HCT116 (cell line): ENCODE results near the gene REEP6. TPM values are rescaled to one million over a fixed set of nuclear protein-coding genes. Genes with fewer than 3 reads are reported as not detected.

Source experiments
- ATAC-seq: fragments of 200-7000 bp; cut with Tn5 transposase; 2 replicates; pipeline ENCODE4 v1.9.1; 2020; ENCODE audit warnings: mild to moderate bottlenecking, moderate library complexity
- BruUV-seq: library from RNA; stranded (reverse); fragments of 400-500 nt; replicated peaks from 2 replicates; lab custom pipeline; 2021; lab: Mats Ljungman, UMichigan
- CTCF ChIA-PET: fragments of 300-600 bp; sonication (Branson Sonifier 250); formaldehyde crosslinking; loops from one replicate; lab custom pipeline; 2021; ENCODE audit warnings: antibody characterized with exemption; lab: Charles Lee
- POLR2A ChIA-PET: fragments of 300-600, 350-600 bp; sonication (Branson Sonifier 250); formaldehyde crosslinking; loops from one replicate; lab custom pipeline; 2021; ENCODE audit warnings: antibody characterized with exemption; lab: Charles Lee
- RAD21 ChIA-PET, 2 experiments: fragments of 300-600 bp; sonication (Branson Sonifier 250); formaldehyde crosslinking; loops; one replicate each; lab custom pipeline; 2023; ENCODE audit warnings: low total read pairs in 2 of 2; ENCODE audit not compliant: uncharacterized antibody in 2 of 2, unreplicated experiment in 2 of 2, low non-redundant PET in 1 of 2; lab: Charles Lee
- DNase-seq: peaks from one replicate; pipeline ENCODE4 v3.0.0-alpha.2; 2010; ENCODE audit warnings: low read depth, low spot score
- H2AFZ ChIP-seq: fragments of 200-600 bp; shearing (Covaris generic), sonication (generic); 2 replicates; pipeline ENCODE4 v1.6.1; 2017; ENCODE audit warnings: low read depth, mixed run types, mixed read lengths, antibody characterized with exemption, low read length; ENCODE audit not compliant: poor library complexity, severe bottlenecking
- H3K27ac ChIP-seq: 2 replicates; pipeline ENCODE4 v1.5.1; 2012; ENCODE audit warnings: low read depth, low read length
- H3K27me3 ChIP-seq: fragments of 200-600 bp; sonication (generic); 2 replicates; pipeline ENCODE4 v1.6.1; 2016; ENCODE audit warnings: mixed run types, low read length, mixed read lengths; ENCODE audit not compliant: insufficient read depth
- H3K36me3 ChIP-seq, 2 experiments: fragments of 200-500 bp in 1 of 2; fragments of 200-600 bp in 1 of 2; sonication (Bioruptor generic) in 1 of 2; sonication (generic) in 1 of 2; 2 replicates each; pipeline versions ENCODE4 v1.5.1 to v1.6.1; 2014 to 2016; ENCODE audit warnings: low read length in 2 of 2, inconsistent platforms in 1 of 2, mixed read lengths in 1 of 2, mixed run types in 1 of 2; ENCODE audit not compliant: insufficient read depth in 2 of 2, control insufficient read depth in 1 of 2
- H3K4me1 ChIP-seq, 2 experiments: fragments of 200-600 bp in 1 of 2; sonication (generic) in 1 of 2; 2 replicates each; pipeline versions ENCODE4 v1.5.1 to v1.6.1; 2012 to 2017; ENCODE audit warnings: low read length in 2 of 2, inconsistent platforms in 1 of 2, mild to moderate bottlenecking in 1 of 2, mixed read lengths in 1 of 2, mixed run types in 1 of 2, moderate library complexity in 1 of 2; ENCODE audit not compliant: insufficient read depth in 2 of 2, control insufficient read depth in 1 of 2
- H3K4me2 ChIP-seq: fragments of 200-600 bp; sonication (generic); 2 replicates; pipeline ENCODE4 v1.6.1; 2017; ENCODE audit warnings: mixed run types, low read length, mixed read lengths
- H3K4me3 ChIP-seq, 2 experiments: fragments of 200-600 bp in 1 of 2; sonication (generic) in 1 of 2; replicated peaks in 1 of 2; 2 replicates each; pipeline ENCODE4 v1.5.1; 2011 to 2016; ENCODE audit warnings: low read length in 2 of 2, control low read depth in 1 of 2, low read depth in 1 of 2, mild to moderate bottlenecking in 1 of 2, mixed read lengths in 1 of 2, mixed run types in 1 of 2
- H3K79me2 ChIP-seq: fragments of 200-600 bp; sonication (generic); 2 replicates; pipeline ENCODE4 v1.6.1; 2017; ENCODE audit warnings: mild to moderate bottlenecking, mixed run types, low read length, moderate library complexity, mixed read lengths; ENCODE audit not compliant: insufficient read depth
- H3K9ac ChIP-seq: fragments of 200-600 bp; sonication (generic); 2 replicates; pipeline ENCODE4 v1.6.1; 2016; ENCODE audit warnings: low read length, mixed read lengths
- H3K9me2 ChIP-seq: fragments of 200-600 bp; sonication (generic), shearing (Covaris generic); 2 replicates; pipeline ENCODE4 v1.6.1; 2017; ENCODE audit warnings: mixed run types, mild to moderate bottlenecking, moderate library complexity; ENCODE audit not compliant: insufficient read depth
- H3K9me3 ChIP-seq, 2 experiments: fragments of 200-500 bp in 1 of 2; fragments of 200-600 bp in 1 of 2; sonication (Bioruptor generic) in 1 of 2; sonication (generic) in 1 of 2; 2 replicates each; pipeline ENCODE4 v1.6.1; 2014 to 2017; ENCODE audit warnings: low read length in 2 of 2, mixed read lengths in 2 of 2, inconsistent platforms in 1 of 2, low read depth in 1 of 2, mild to moderate bottlenecking in 1 of 2, mixed run types in 1 of 2, moderate library complexity in 1 of 2; ENCODE audit not compliant: control insufficient read depth in 1 of 2, insufficient read depth in 1 of 2
- H4K20me1 ChIP-seq: fragments of 200-600 bp; sonication (generic), shearing (Covaris generic); 2 replicates; pipeline ENCODE4 v1.6.1; 2017; ENCODE audit warnings: mixed run types, mild to moderate bottlenecking, moderate library complexity; ENCODE audit not compliant: insufficient read depth
- CBX3 ChIP-seq: IDR thresholded peaks from 2 replicates; pipeline ENCODE4 v1.6.1; 2012; ENCODE audit warnings: low read depth
- FOSL1 ChIP-seq: IDR thresholded peaks from 2 replicates; pipeline ENCODE4 v1.6.1; 2012; ENCODE audit warnings: low read depth
- JUND ChIP-seq: IDR thresholded peaks from 2 replicates; pipeline ENCODE4 v1.6.1; 2012
- POLR2A ChIP-seq: IDR thresholded peaks from 2 replicates; pipeline ENCODE4 v1.7.0; 2011; ENCODE audit warnings: borderline replicate concordance; ENCODE audit not compliant: insufficient read depth, insufficient read length; ENCODE audit errors: extremely low read depth
- POLR2AphosphoS5 ChIP-seq: IDR thresholded peaks from 2 replicates; pipeline ENCODE4 v1.6.1; 2011; ENCODE audit warnings: mild to moderate bottlenecking, low read depth, low read length, moderate library complexity
- RAD21 ChIP-seq: IDR thresholded peaks from 2 replicates; pipeline ENCODE4 v1.6.1; 2012; ENCODE audit warnings: low read depth, mild to moderate bottlenecking
- SP1 ChIP-seq: IDR thresholded peaks from 2 replicates; pipeline ENCODE4 v1.6.1; 2012; ENCODE audit warnings: low read depth
- SRF ChIP-seq: IDR thresholded peaks from 2 replicates; pipeline ENCODE4 v1.6.1; 2012; ENCODE audit warnings: low read depth
- TCF7L2 ChIP-seq: IDR thresholded peaks from 2 replicates; pipeline ENCODE4 v1.7.0; 2011; ENCODE audit warnings: borderline replicate concordance, inconsistent platforms; ENCODE audit not compliant: insufficient read depth, insufficient read length; ENCODE audit errors: extremely low read depth
- YY1 ChIP-seq: IDR thresholded peaks from 2 replicates; pipeline ENCODE4 v1.6.1; 2011; ENCODE audit warnings: low read length, low read depth, moderate library complexity, mild to moderate bottlenecking; ENCODE audit not compliant: insufficient replicate concordance; ENCODE audit errors: extremely low read depth
- ZNF274 ChIP-seq: fragments of 200-500 bp; sonication (Bioruptor generic); IDR thresholded peaks from 2 replicates; pipeline ENCODE4 v1.6.1; 2014; ENCODE audit warnings: mild to moderate bottlenecking, low read depth, low read length, inconsistent platforms
- intact Hi-C: fragments of 100-400 bp; cut with micrococcal nuclease; formaldehyde crosslinking; loops from 2 replicates; pipeline ENCODE4 v1.10.0; 2022
- total RNA-seq: library from RNA; stranded (reverse); gene quantifications from one replicate; pipeline ENCODE4 v1.2.1, GENCODE V29; 2021; ENCODE audit not compliant: unreplicated experiment
- TF ChIP-seq, protein P1 (sequence below): IDR thresholded peaks from 2 replicates; pipeline ENCODE4 v1.6.1; 2012
- TF ChIP-seq, protein P2 (sequence below): IDR thresholded peaks from 2 replicates; pipeline ENCODE4 v1.6.1; 2012; ENCODE audit warnings: low read depth
- TF ChIP-seq, protein P3 (sequence below), 3 experiments: fragments of 200-600 bp in 1 of 3; sonication (generic) in 1 of 3; IDR thresholded peaks in 2 of 3; conservative IDR thresholded peaks in 1 of 3; 2 replicates each; pipeline ENCODE4 v1.5.1; 2012 to 2017; ENCODE audit warnings: low read depth in 2 of 3, low read length in 2 of 3, antibody characterized with exemption in 1 of 3, borderline replicate concordance in 1 of 3, control low read depth in 1 of 3, mild to moderate bottlenecking in 1 of 3, mixed read lengths in 1 of 3, mixed run types in 1 of 3, moderate library complexity in 1 of 3; ENCODE audit not compliant: insufficient read depth in 1 of 3

REEP6 gene
- total RNA-seq, 1 experiment from 2014 or later: 53.9 TPM

DNA sequence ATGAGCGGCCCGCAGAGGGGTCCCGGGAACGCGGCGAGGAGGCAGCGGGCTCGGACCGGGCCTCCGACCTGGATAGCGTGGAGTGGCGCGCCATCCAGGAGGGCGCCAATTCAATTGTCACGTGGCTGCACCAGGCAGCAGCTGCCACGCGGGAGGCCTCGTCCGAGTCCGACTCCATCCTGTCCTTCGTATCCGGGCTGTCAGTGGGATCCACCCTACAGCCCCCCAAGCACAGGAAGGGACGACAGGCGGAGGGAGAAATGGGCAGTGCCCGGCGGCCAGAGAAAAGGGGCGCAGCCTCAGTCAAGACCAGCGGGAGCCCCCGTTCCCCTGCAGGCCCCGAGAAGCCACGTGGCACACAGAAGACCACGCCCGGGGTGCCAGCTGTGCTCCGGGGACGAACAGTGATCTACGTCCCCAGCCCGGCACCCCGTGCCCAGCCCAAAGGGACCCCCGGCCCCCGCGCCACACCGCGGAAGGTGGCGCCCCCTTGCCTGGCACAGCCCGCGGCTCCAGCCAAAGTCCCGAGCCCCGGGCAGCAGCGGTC is 22.6 kb upstream of the REEP6 start:
- H3K4me1 ChIP-seq: peaks cover 19 to 39% of the 10 kb centered on the region in 2 experiments
- TF ChIP-seq CBX3 (no peak), RAD21 (no peak), JUND (no peak), SRF (no peak)
- TF ChIP-seq, protein P1, sequence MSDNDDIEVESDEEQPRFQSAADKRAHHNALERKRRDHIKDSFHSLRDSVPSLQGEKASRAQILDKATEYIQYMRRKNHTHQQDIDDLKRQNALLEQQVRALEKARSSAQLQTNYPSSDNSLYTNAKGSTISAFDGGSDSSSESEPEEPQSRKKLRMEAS: peak; percentile 47
- peak overlapping the region; percentile 69 for H3K9ac ChIP-seq
- H3K9me3 ChIP-seq: no peaks in the 10 kb centered on the region
- H3K4me2 ChIP-seq: peak overlapping the region; percentile 96
- H3K79me2 ChIP-seq: peaks cover 11% of the 10 kb centered on the region; the same call in 1 of the 2 replicates
- no peaks in the 10 kb centered on the region; a peak in 1 of 4 replicates for H3K36me3 ChIP-seq
- intact Hi-C loops: no loop called here
- BruUV-seq: no TSS peak
- H3K27ac ChIP-seq: peak overlapping the region; percentile 91
- H3K4me3 ChIP-seq: peak overlapping the region; percentile 48 to 66
- H3K9me2 ChIP-seq: no peaks in the 10 kb centered on the region
- CTCF ChIA-PET: no interaction called here
- no peaks in the 10 kb centered on the region for H3K27me3 ChIP-seq
- ATAC-seq (peak; percentile 0; the same call in 1 of the 2 replicates), DNase-seq (no peak)
- POLR2A ChIA-PET: no interaction called here
- RAD21 ChIA-PET: no interaction called here
- no peak overlapping the region for H2AFZ ChIP-seq
- H4K20me1 ChIP-seq: no peaks in the 10 kb centered on the region

DNA sequence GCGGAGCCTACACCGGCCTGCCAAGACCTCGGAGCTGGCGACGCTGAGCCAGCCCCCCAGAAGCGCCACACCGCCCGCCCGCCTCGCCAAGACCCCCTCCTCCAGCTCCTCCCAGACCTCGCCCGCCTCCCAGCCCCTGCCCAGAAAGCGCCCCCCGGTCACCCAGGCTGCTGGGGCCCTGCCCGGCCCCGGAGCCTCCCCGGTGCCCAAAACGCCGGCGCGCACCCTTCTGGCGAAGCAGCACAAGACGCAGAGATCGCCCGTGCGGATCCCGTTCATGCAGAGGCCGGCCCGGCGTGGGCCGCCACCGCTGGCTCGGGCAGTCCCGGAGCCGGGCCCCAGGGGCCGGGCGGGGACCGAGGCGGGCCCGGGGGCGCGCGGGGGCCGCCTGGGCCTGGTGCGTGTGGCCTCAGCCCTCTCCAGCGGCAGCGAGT is 22.1 kb upstream of the REEP6 start:
- no peak for DNase-seq
- H3K4me1 ChIP-seq: peaks cover 19 to 39% of the 10 kb centered on the region in 2 experiments
- H3K9me2 ChIP-seq: no peaks in the 10 kb centered on the region
- peak overlapping the region; percentile 48 to 66 for H3K4me3 ChIP-seq
- H3K9ac ChIP-seq: peak overlapping the region; percentile 69
- peak overlapping the region; percentile 91 for H3K27ac ChIP-seq
- no peaks in the 10 kb centered on the region for H3K9me3 ChIP-seq
- no TSS peak for BruUV-seq
- H2AFZ ChIP-seq: no peak overlapping the region
- intact Hi-C loops: no loop called here
- H3K36me3 ChIP-seq: no peaks in the 10 kb centered on the region; a peak in 1 of 4 replicates
- ATAC-seq: peak; percentile 33
- no peaks in the 10 kb centered on the region for H4K20me1 ChIP-seq
- ChIA-PET CTCF (no interaction called here), POLR2A (no interaction called here), RAD21 (interaction anchor here in 1 of 2 experiments (0.6 kb wide), 1 partner anchor 113 kb away, joined by 3 read pairs; no protein-coding TSS in a partner anchor)
- no peaks in the 10 kb centered on the region for H3K27me3 ChIP-seq
- H3K4me2 ChIP-seq: peak overlapping the region; percentile 96
- H3K79me2 ChIP-seq: peaks cover 11% of the 10 kb centered on the region; the same call in 1 of the 2 replicates
- TF ChIP-seq, protein P1: peak; percentile 6; the same call in 1 of the 2 replicates
- TF ChIP-seq TCF7L2: no peak
- TF ChIP-seq YY1: no peak
- no peak for TF ChIP-seq POLR2A
- TF ChIP-seq FOSL1: no peak
- TF ChIP-seq ZNF274: no peak
- no peak for TF ChIP-seq JUND
- no peak for TF ChIP-seq POLR2AphosphoS5
- TF ChIP-seq SP1: no peak
- TF ChIP-seq, protein P2, sequence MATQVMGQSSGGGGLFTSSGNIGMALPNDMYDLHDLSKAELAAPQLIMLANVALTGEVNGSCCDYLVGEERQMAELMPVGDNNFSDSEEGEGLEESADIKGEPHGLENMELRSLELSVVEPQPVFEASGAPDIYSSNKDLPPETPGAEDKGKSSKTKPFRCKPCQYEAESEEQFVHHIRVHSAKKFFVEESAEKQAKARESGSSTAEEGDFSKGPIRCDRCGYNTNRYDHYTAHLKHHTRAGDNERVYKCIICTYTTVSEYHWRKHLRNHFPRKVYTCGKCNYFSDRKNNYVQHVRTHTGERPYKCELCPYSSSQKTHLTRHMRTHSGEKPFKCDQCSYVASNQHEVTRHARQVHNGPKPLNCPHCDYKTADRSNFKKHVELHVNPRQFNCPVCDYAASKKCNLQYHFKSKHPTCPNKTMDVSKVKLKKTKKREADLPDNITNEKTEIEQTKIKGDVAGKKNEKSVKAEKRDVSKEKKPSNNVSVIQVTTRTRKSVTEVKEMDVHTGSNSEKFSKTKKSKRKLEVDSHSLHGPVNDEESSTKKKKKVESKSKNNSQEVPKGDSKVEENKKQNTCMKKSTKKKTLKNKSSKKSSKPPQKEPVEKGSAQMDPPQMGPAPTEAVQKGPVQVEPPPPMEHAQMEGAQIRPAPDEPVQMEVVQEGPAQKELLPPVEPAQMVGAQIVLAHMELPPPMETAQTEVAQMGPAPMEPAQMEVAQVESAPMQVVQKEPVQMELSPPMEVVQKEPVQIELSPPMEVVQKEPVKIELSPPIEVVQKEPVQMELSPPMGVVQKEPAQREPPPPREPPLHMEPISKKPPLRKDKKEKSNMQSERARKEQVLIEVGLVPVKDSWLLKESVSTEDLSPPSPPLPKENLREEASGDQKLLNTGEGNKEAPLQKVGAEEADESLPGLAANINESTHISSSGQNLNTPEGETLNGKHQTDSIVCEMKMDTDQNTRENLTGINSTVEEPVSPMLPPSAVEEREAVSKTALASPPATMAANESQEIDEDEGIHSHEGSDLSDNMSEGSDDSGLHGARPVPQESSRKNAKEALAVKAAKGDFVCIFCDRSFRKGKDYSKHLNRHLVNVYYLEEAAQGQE: no peak
- TF ChIP-seq, protein P3, sequence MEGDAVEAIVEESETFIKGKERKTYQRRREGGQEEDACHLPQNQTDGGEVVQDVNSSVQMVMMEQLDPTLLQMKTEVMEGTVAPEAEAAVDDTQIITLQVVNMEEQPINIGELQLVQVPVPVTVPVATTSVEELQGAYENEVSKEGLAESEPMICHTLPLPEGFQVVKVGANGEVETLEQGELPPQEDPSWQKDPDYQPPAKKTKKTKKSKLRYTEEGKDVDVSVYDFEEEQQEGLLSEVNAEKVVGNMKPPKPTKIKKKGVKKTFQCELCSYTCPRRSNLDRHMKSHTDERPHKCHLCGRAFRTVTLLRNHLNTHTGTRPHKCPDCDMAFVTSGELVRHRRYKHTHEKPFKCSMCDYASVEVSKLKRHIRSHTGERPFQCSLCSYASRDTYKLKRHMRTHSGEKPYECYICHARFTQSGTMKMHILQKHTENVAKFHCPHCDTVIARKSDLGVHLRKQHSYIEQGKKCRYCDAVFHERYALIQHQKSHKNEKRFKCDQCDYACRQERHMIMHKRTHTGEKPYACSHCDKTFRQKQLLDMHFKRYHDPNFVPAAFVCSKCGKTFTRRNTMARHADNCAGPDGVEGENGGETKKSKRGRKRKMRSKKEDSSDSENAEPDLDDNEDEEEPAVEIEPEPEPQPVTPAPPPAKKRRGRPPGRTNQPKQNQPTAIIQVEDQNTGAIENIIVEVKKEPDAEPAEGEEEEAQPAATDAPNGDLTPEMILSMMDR (IDR thresholded peaks at IDR 0.05 in 2 of 3, conservative IDR thresholded peaks at IDR 0.05 in 1 of 3; ENCODE audit: borderline replicate concordance in 1 of 3, insufficient read depth in 1 of 3, low read depth in 2 of 3, low read length in 2 of 3): 0 out of 6 replicates have a peak, but pooled peaks of 1 of the 3 experiments have one; percentile 18
